Measurements from ENCODE around the gene COX8C. TPM values are rescaled to one million over a fixed set of nuclear protein-coding genes. Genes with fewer than 3 reads are reported as not detected.
A peak's percentile ranks its signal among the peaks of the same experiment; 100 is the strongest.

The COX8C gene
- polyA plus RNA-seq, 1 of the 3 experiments (the other 2 are of a cell fraction) = not detected

DNA sequence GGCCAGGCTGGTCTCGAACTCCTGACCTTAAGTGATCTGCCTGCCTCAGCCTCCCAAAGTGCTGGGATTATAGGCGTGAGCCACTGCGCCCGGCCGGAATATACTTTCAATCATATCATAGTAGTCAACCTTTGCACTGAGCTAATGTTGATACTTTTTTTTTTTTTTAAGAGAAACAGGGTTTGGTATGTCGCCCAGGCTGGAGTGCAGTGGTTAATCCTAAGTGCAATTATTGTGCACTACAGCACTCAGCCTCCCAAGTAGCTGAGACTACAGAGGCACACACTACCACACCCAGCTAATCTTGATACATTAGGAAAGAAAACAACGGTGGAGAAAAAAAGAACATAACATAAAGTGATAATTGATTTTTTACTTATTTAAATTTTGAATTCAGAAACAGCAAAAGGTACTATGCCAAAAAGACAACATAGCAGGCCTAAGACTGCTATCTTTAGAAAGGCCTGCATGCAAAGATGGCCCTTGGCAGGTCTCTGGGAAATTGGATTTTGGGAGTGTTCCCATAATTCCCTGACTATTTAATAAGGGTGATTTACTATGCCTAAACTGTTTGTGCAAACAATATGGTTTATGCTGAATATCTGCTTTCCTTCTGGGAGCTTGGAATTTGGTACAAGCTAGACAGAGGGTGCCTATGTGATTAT lies 29.6 kb upstream of the COX8C start:
- peaks cover 3 to 40% of the 10 kb centered on the region in 2 experiments; a peak in 2 of 4 replicates for H3K4me1 ChIP-seq (ENCODE audit: control insufficient read depth in 1 of 2, insufficient read depth in 2 of 2, low read depth in 1 of 2, low read length in 1 of 2)
- WGBS (ENCODE audit: low lambda C conversion rate) = 91% methylated on average over 7 of the region's 7 CpGs
- peak overlapping the region in 1 of 2 experiments; percentile 62; a peak in 2 of 4 replicates for H3K27ac ChIP-seq (ENCODE audit: low read depth in 2 of 2, low read length in 1 of 2)
- TF ChIP-seq RAD21 (IDR thresholded peaks at IDR 0.05; ENCODE audit: low read length) (no peak), CHD2 (IDR thresholded peaks at IDR 0.05; ENCODE audit: low read length, partially characterized antibody) (no peak), RXRA (IDR thresholded peaks at IDR 0.05; ENCODE audit: borderline replicate concordance, low read depth) (no peak), TEAD4 (IDR thresholded peaks at IDR 0.05; ENCODE audit: borderline replicate concordance, insufficient read depth) (no peak), GABPA (IDR thresholded peaks at IDR 0.05; ENCODE audit: low read depth) (no peak)
- TF ChIP-seq, protein P1, sequence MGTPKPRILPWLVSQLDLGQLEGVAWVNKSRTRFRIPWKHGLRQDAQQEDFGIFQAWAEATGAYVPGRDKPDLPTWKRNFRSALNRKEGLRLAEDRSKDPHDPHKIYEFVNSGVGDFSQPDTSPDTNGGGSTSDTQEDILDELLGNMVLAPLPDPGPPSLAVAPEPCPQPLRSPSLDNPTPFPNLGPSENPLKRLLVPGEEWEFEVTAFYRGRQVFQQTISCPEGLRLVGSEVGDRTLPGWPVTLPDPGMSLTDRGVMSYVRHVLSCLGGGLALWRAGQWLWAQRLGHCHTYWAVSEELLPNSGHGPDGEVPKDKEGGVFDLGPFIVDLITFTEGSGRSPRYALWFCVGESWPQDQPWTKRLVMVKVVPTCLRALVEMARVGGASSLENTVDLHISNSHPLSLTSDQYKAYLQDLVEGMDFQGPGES (IDR thresholded peaks at IDR 0.05; ENCODE audit: low read depth, low read length) = no peak
- TF ChIP-seq, protein P2, sequence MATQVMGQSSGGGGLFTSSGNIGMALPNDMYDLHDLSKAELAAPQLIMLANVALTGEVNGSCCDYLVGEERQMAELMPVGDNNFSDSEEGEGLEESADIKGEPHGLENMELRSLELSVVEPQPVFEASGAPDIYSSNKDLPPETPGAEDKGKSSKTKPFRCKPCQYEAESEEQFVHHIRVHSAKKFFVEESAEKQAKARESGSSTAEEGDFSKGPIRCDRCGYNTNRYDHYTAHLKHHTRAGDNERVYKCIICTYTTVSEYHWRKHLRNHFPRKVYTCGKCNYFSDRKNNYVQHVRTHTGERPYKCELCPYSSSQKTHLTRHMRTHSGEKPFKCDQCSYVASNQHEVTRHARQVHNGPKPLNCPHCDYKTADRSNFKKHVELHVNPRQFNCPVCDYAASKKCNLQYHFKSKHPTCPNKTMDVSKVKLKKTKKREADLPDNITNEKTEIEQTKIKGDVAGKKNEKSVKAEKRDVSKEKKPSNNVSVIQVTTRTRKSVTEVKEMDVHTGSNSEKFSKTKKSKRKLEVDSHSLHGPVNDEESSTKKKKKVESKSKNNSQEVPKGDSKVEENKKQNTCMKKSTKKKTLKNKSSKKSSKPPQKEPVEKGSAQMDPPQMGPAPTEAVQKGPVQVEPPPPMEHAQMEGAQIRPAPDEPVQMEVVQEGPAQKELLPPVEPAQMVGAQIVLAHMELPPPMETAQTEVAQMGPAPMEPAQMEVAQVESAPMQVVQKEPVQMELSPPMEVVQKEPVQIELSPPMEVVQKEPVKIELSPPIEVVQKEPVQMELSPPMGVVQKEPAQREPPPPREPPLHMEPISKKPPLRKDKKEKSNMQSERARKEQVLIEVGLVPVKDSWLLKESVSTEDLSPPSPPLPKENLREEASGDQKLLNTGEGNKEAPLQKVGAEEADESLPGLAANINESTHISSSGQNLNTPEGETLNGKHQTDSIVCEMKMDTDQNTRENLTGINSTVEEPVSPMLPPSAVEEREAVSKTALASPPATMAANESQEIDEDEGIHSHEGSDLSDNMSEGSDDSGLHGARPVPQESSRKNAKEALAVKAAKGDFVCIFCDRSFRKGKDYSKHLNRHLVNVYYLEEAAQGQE (IDR thresholded peaks at IDR 0.05; ENCODE audit: low read depth, low read length) = no peak
- peak overlapping the region; percentile 26 for H3K4me2 ChIP-seq
- H3K9ac ChIP-seq = no peak overlapping the region
- H3K27me3 ChIP-seq (ENCODE audit: insufficient read depth) = no peaks in the 10 kb centered on the region
- no peak overlapping the region for H2AFZ ChIP-seq (ENCODE audit: low read depth)
- peak overlapping the region in 1 of 2 experiments; percentile 1; a peak in 1 of 4 replicates for H3K4me3 ChIP-seq (ENCODE audit: low read depth in 2 of 2, low read length in 1 of 2)
- DNase-seq = no peak
- no peaks in the 10 kb centered on the region for H3K9me2 ChIP-seq
- ChIA-PET CTCF (interaction anchor here (1.0 to 1.4 kb wide), 5 partner anchors 14 to 297 kb away, joined by 3 to 4 read pairs (median 3); no protein-coding TSS in a partner anchor), POLR2A (interaction anchor here (0.6 to 0.7 kb wide), 2 partner anchors 490 to 577 kb away, joined by 3 read pairs; no protein-coding TSS in a partner anchor)
- peaks cover 69% of the 10 kb centered on the region for H4K20me1 ChIP-seq (ENCODE audit: insufficient read depth)
- peaks cover 18% of the 10 kb centered on the region for H3F3A ChIP-seq (replicated peaks; ENCODE audit: insufficient read depth)
- H3K36me3 ChIP-seq (replicated peaks in 1 of 2; ENCODE audit: control insufficient read depth in 1 of 2, insufficient read depth in 2 of 2, low read length in 1 of 2) = no peaks in the 10 kb centered on the region
- H3K79me2 ChIP-seq (ENCODE audit: insufficient read depth) = peaks cover 95% of the 10 kb centered on the region
- no peaks in the 10 kb centered on the region for H3K9me3 ChIP-seq
